HepG2 (cell line): ENCODE measurements around the gene PKP3. TPM values are rescaled to one million over a fixed set of nuclear protein-coding genes. Genes with fewer than 3 reads are reported as not detected.
A peak's percentile ranks its signal among the peaks of the same experiment; 100 is the strongest.

Experiments
- AGO2 ChIP-seq: fragments of 200-400 bp; formaldehyde crosslinking; optimal IDR thresholded peaks from 2 replicates; pipeline ENCODE3; 2017; ENCODE audit warnings: mild to moderate bottlenecking, low read depth, low read length, moderate library complexity
- CEBPB ChIP-seq: IDR thresholded peaks from 2 replicates; pipeline ENCODE4 v1.6.1; 2011; ENCODE audit warnings: low read depth, low read length, improper control_type of control experiment, borderline replicate concordance
- CHCHD3 ChIP-seq: sonication (generic); formaldehyde crosslinking; IDR thresholded peaks from 2 replicates; pipeline ENCODE4 v1.8.0; 2022; ENCODE audit warnings: mild to moderate bottlenecking, missing genetic modification reagents, moderate library complexity
- DPF2 ChIP-seq: sonication (generic); formaldehyde crosslinking; IDR thresholded peaks from 2 replicates; pipeline ENCODE4 v1.4.0; 2020; ENCODE audit warnings: mild to moderate bottlenecking, low read depth, missing genetic modification reagents, borderline replicate concordance
- FOXO4 ChIP-seq: sonication (generic); formaldehyde crosslinking; conservative IDR thresholded peaks from 2 replicates; pipeline ENCODE4 v1.8.1; 2023; ENCODE audit warnings: missing genetic modification reagents
- HMGXB4 ChIP-seq, 2 experiments: sonication (generic) in 1 of 2; formaldehyde crosslinking in 1 of 2; IDR thresholded peaks; 2 replicates each; pipeline versions ENCODE4 v1.4.0 to v1.6.1; 2018 to 2020; ENCODE audit warnings: missing genetic modification reagents in 2 of 2, borderline replicate concordance in 1 of 2, low read depth in 1 of 2, mild to moderate bottlenecking in 1 of 2, missing biosample characterization in 1 of 2
- SP1 ChIP-seq, 2 experiments: fragments of 450-650 bp in 1 of 2; sonication (generic) in 1 of 2; formaldehyde crosslinking in 1 of 2; IDR thresholded peaks; 2 replicates each; pipeline versions ENCODE4 v1.4.0 to v1.6.1; 2016 to 2020; ENCODE audit warnings: missing genetic modification reagents in 1 of 2
- STAG1 ChIP-seq: sonication (generic); formaldehyde crosslinking; IDR thresholded peaks from 2 replicates; pipeline ENCODE4 v1.4.0; 2020; ENCODE audit warnings: missing genetic modification reagents
- SYNCRIP ChIP-seq: fragments of 200-400 bp; formaldehyde crosslinking; IDR thresholded peaks from 2 replicates; pipeline ENCODE4 v1.6.1; 2018; ENCODE audit warnings: mild to moderate bottlenecking, low read depth, low read length; ENCODE audit not compliant: insufficient read depth
- TRAFD1 ChIP-seq: sonication (generic); formaldehyde crosslinking; IDR thresholded peaks from 2 replicates; pipeline ENCODE4 v1.5.1; 2020; ENCODE audit warnings: missing genetic modification reagents, mild to moderate bottlenecking, borderline replicate concordance
- ZNF296 ChIP-seq: sonication (generic); formaldehyde crosslinking; conservative IDR thresholded peaks from 2 replicates; pipeline ENCODE4 v1.5.0; 2020; ENCODE audit warnings: mild to moderate bottlenecking, missing genetic modification reagents
- ZNF770 ChIP-seq: sonication (generic); formaldehyde crosslinking; IDR thresholded peaks from 2 replicates; pipeline ENCODE4 v1.5.0; 2020; ENCODE audit warnings: mild to moderate bottlenecking, missing genetic modification reagents
- ZNF790 ChIP-seq: sonication (generic); formaldehyde crosslinking; IDR thresholded peaks from 2 replicates; pipeline ENCODE4 v1.8.0; 2022; ENCODE audit warnings: missing genetic modification reagents, mild to moderate bottlenecking, borderline replicate concordance
- ZNF83 ChIP-seq: sonication (generic); formaldehyde crosslinking; IDR thresholded peaks from 2 replicates; pipeline ENCODE4 v1.4.0; 2020; ENCODE audit warnings: missing genetic modification reagents, mild to moderate bottlenecking, borderline replicate concordance
- polyA plus RNA-seq, 8 experiments: library from polyadenylated mRNA; depleted of rRNA in 3 of 8; stranded (reverse) in 7 of 8; unstranded in 1 of 8; fragments of >200 nt; fragmentation: Illumina TruSeq in 4 of 8; extraction: Trizol in 4 of 8; gene quantifications; 2 replicates each; pipeline versions ENCODE4 v1.2.1 to v1.2.3, GENCODE V29; 2011 to 2016; ENCODE audit warnings: low read depth in 4 of 8, missing spikeins in 1 of 8, mixed read lengths in 1 of 8; ENCODE audit not compliant: insufficient read depth in 1 of 8
- total RNA-seq, 5 experiments: library from RNA; depleted of rRNA; stranded (reverse); fragments of >200 nt; fragmentation: Illumina TruSeq; extraction: Trizol; gene quantifications; 2 replicates each; pipeline ENCODE4 v1.2.3, GENCODE V29; 2016; ENCODE audit warnings: low read depth in 1 of 5

Gene PKP3
- total and polyA plus RNA-seq, 2 of the 13 experiments (the other 11 are each of a cell fraction or from before 2014, with no cell fraction given), result 18.0 to 28.7 TPM

- 0 out of 2 replicates have a peak, but pooled peaks have one; percentile 68 for TF ChIP-seq CHCHD3 (CRISPR knock-in tag)
- TF ChIP-seq SP1 (IDR thresholded peaks at IDR 0.05), result no peak
- 0 out of 2 replicates have a peak, but pooled peaks have one; percentile 16 for TF ChIP-seq SP1 (CRISPR knock-in tag; IDR thresholded peaks at IDR 0.05)
- peak; percentile 34; the same call in 1 of the 2 replicates for TF ChIP-seq ZNF83 (CRISPR knock-in tag)
- TF ChIP-seq FOXO4, result no peak
- no peak for TF ChIP-seq DPF2
- TF ChIP-seq ZNF296 (CRISPR knock-in tag), result 0 out of 2 replicates have a peak, but pooled peaks have one; percentile 51
- no peak for TF ChIP-seq CEBPB
- peak; percentile 41 for TF ChIP-seq ZNF770 (CRISPR knock-in tag)
- no peak for TF ChIP-seq SYNCRIP
- 0 out of 4 replicates have a peak, but pooled peaks of 1 of the 2 experiments have one; percentile 17 for TF ChIP-seq HMGXB4 (CRISPR knock-in tag; IDR thresholded peaks at IDR 0.05; ENCODE audit: borderline replicate concordance in 1 of 2, low read depth in 1 of 2)
- peak; percentile 47 for TF ChIP-seq STAG1 (CRISPR knock-in tag)
- no peak for TF ChIP-seq TRAFD1 (CRISPR knock-in tag)
- TF ChIP-seq AGO2, result peak; percentile 53
- TF ChIP-seq ZNF790, result 0 out of 2 replicates have a peak, but pooled peaks have one; percentile 43
Measured at GRCh38 chr11:396511-396947, 2.5 kb downstream of the PKP3 start (continued).
